GM19328 (cell line): ENCODE measurements around the gene USP7.
"Not testable (repeated sequence)": the region's sequence is repeated elsewhere in the genome, so short reads cannot be mapped to it uniquely, and the experiment has no call there.

Experiments
- ATAC-seq: cut with Tn5 transposase; IDR thresholded peaks from one replicate; pipeline ENCODE4 v1.9.1; 2021; ENCODE audit warnings: mild to moderate bottlenecking, moderate library complexity; ENCODE audit not compliant: unreplicated experiment

Gene USP7

DNA sequence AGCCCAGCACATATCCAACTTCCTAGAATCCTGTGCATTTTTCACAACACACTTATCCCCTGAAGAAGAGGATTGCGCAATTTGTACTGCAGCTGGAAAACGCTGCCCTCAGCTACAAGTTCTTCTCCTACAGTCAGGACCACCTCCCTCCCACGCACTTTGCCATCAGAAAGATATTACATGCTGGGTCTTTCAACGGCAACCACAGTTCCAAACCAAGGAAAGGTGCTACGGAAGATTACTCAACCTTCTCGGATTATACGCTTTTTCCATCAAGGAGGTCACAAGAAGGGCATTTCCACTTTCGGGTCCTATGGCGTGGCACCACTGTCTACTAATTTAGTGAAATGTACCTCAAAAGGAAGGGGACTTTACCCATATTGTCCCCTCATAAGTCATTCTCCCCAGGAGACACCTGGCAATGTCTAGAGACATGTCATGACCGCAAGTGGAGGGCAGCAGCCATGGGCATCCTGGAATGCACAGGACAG lies 35.2 kb downstream of the USP7 start:
- ATAC-seq: no peak

DNA sequence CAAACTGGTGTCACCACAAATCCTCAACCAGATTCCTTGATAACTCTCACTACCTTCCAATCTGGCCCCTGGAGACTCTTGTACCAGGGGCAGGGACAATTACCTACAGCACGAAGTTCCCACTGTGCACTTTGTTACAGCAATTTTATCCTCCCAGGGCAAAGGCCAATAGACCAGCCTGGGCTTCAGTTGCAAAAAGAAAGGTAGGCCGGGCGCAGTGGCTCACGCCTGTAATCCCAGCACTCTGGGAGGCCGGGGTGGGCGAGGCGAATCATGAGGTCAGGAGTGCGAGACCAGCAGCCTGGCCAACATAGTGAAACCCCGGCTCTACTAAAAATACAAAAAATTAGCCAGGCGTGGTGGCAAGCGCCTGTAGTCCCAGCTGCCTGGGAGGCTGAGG lies 36.9 kb downstream of the USP7 start:
- no peak for ATAC-seq

DNA sequence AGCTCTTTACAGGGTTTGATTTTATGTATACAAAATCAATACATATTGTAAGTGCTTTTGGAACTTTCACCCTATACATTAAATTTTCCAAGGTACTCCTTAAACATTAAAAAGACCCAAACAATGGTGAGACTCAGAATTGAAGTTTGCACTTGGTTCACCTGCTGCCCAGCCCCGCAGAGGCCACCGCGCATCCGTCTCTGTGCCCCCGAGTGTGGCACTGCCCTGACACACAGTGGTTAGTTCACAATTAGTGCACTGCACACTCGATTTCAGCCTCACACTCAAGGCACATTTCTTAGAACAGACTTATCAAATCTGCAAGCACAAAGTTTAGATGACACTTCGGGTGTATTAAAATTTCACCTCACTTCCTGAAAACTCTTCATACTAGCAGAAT lies 38.3 kb downstream of the USP7 start:
- ATAC-seq: no peak

DNA sequence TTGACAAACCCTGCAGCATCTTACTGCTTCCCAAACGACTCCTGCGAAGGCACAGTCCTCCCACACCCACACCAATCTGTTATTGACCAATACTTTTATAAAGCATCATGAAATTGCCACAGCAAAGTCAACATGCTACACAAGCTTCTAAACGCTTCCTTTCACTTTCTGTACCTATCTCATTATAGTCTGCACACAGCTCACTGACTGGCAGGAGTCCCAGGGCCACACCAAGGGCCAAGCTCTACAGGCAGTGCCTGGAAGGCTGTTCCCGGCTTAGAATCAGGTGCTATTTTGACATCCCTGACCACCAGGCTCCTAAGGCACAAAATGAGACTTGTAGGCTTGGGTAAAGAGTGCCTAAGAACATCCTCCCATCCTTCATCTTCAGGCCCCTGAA lies 39.5 kb downstream of the USP7 start:
- no peak for ATAC-seq

DNA sequence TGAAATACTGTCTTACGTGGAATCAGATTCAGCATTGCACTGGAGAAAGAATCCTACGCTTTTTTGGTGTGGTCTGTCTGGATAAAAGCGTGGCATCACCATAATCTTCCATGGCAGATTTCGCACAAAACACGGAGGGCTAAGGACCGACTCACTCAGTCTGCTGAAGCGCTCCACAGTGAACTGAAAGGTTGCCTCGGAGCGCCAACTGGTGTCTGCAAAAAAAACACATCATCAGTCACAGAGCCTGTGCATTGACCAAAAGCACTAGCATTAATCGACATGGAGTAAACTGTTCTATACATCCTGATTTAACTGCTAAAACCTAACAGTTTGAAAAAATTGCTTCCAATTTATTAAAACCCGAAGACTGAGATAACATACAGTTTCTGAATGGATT lies 40.5 kb downstream of the USP7 start:
- no peak for ATAC-seq

DNA sequence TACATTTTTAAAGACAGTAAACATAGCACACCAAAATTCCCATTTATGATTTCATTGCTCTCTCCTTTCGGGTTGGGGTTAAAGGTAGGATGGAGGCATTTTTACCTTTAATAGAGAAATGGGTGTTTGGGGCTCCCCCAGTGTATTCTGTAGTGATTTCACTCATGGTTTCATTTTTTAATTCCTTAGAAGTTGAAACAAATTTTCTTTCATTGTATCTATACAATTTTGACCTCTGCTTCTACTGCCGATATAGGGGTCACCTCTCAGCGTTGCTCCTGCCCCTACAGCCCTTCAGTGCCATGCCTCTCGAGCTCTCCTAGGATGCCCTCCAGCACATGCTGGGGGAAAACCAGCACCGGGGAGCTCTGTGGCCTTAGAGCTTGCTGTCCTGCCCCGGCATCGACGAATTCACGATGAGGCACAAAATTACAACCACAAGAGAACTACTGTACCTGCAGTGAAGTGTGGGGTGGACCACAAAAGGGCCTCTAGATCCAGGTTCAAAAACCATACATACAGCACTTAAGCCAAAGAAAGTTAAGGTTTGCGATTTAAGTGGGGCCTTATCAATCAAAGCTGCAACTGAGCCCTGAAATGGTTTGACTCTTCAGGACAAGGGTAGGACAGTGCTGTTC lies 42.2 kb downstream of the USP7 start:
- no peak for ATAC-seq

DNA sequence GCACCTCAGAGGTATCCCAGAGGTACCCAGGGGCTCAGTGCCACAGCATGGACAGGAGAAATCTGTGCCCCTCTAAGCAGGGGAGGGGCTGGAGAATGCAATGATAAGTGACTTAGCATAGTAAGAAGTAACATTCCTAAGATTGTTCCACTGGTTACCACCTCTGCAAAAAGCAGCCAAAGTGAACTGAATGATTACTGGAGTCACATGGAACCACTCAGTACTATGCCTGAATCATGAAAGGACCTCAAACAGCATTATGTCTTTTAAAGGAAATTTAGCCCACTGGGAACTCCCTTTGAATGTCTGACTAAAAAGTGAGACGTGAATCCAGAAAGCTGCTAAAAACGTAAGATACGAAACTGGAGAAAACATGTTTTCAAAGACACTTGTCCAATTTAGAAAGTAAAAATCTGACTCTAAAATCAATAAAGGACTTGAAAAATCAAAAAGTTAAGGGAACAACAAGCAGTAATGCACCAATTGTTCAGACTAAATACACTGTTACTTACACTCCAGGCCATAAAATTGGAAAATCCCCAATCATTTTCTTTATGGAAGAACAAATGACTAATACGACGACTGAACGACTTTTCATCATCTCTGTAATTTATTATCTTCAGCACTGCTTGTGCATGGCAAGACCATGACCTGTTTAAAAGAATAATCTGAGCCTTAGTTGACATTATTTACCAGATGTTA lies 42.9 kb downstream of the USP7 start:
- no peak for ATAC-seq

DNA sequence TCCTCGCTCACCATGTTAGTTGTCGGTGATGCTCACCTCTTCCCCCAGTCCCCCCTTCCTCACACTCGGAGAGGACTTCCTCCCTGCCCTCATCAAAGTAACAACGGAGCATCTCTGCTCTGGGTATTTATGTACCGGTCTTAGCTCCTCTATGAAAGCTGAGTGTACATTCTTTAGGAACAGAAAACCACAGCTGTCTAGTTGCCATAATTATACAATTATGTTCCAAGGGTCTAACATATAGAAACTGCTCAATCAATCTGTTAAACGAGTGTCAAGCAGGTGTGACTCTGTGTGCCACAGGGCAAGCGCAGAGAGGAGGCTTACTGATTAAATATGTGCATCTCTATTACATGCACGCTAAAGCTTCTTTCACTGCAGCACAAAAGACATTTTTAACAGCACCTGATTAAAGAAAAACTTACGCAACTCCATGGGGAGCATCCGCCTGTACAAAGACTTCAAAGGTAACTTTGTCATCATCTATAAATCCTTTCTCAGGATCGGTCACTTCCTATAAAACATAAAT lies 43.7 kb downstream of the USP7 start:
- ATAC-seq: no peak

DNA sequence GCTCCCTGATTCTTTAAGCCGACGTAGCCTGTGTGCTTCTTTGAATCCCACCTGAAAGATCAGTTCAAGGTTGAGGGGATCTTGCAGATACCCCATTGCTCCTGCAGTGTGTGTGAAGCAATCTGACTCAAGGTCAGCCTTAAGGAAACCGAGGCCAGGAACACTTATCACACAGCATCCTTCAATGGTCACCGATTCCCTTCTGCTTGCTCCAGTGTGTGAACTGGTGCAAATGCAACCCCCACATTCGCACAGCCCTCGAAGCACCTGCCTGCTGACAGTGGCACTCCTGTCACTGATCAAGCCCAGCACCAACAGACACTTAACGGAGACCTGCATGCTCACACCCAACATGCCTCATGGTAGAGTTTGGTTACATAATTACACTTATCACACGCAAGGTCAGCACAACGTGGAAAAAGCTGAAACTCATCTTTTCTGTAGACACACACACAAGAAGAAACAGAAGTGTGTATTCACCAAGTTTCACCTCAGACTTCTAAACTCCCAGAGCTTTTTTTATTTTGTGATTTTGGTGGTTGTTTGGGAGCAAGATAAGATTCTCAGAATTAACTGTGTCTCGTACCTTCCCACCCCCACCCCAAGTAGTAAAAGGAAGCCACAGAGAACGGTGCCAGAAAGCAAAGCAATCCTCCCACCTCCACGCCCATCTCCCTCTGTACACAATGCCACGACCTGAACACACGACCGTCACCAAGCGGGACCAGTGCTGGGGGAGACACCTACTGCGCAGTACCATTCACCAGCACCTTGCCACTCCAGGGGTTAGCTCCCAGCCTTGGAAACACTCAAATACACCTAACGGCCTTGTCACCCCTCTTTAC lies 44.4 kb downstream of the USP7 start:
- no peak for ATAC-seq

DNA sequence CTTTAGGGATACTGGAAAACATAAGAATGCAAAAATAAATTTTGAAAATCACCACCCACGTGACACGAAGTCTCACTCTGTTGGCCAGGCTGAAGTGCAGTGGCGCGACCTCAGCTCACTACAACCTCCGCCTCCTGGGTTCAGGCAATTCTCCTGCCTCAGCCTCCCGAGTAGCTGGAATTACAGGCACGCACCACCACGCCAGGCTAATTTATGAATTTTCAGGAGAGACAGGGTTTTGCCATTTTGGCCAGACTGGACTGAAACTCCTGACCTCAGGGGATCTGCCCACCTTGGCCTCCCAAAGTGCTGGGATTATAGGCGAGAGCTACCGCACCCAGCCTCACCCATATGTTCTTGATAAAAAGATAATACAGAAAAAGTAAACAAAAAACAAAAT lies 46.4 kb downstream of the USP7 start:
- not testable (repeated sequence) for ATAC-seq

DNA sequence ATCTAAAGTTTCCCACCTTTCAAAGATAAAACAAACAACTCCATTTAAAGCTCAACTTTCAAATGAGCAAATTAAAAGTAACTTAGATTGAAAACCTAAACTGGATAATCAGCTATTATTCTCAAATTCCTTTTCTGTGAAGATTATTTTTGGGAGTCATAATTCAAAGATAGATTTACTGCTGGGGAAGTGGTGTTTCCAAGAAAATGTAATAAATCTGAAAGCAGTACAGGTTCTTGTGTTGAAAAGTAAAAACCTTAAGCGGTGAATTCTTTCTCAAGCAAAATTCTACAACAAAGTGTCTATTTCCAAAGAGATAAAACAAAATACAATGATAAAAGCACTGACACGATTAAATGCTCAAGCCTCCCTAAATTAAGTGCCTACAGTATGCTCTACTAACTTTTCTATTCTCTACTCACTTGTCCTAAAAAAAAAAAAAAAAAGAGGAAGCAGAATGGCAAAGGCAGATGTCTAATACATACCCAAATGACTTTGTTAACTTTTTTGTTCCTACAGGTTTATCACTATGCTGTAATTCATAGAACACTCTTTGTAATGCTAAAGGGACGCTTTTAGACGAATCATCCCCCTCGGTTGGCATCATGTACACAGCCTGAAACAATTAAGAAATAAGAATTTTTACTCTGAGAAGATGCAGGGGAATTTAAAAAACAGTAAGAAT lies 47.0 kb downstream of the USP7 start:
- no peak for ATAC-seq

DNA sequence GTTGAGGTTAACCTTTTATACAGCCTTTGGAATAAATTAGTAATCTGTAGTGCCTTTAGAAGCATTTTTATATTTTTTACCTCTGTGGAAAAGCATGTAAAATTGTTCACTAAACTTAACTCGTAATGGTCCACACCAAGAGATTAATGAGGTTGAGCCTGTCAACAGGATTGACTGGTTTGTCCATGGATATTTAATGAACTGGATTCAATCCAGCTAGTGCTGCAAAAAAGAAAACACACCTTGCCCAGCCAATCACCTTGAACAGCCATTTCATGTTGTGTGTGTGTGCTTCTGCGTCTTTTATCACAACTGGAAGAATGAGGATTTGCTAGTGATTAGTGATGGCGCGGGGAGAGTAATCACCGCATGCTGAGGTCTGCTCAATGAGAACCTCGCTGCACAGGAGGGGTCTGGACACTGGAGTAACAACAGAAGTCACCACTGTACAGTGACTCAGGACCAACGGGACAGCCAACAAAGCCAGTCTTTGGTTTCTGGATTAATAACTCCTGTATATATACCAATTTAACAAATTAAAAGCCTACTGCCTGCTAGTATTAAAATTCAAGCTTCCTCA lies 47.9 kb downstream of the USP7 start:
- no peak for ATAC-seq

DNA sequence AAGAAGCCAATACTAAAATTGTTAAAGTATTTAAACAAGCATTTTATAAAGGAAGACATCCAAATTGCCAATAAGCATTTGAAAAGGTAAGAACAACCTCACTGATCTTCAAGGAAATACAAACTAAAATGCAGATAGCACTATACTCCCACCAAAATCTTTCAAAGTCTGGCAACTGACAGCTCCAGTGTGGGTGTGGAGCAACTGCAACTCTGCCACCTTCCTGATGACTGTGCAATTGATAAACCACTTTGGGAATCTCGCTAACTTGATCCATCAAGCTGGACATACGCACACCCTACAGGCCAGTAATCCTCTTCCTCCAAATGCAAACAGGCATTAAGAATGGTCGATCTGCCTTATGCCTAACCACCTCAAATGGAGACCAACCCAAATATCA lies 49.6 kb downstream of the USP7 start:
- no peak for ATAC-seq

DNA sequence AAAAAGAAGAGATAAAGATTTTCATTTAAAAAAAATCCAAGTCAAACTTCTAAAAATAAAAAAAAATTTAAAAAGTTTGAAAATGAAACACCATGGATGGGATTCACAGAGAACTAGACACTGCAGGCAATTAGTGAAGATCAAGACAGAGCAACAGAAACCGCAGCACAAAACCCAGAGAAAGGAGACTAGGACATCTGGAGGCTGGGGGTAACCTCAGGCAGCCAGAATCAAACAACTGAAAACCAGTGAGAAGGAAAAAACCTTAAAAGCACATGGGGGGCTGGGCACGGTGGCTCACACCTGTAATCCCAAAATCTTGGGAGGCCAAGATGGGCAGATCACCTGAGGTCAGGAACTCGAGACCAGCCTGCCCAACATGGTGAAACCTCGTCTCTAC lies 50.9 kb downstream of the USP7 start:
- ATAC-seq: no peak

DNA sequence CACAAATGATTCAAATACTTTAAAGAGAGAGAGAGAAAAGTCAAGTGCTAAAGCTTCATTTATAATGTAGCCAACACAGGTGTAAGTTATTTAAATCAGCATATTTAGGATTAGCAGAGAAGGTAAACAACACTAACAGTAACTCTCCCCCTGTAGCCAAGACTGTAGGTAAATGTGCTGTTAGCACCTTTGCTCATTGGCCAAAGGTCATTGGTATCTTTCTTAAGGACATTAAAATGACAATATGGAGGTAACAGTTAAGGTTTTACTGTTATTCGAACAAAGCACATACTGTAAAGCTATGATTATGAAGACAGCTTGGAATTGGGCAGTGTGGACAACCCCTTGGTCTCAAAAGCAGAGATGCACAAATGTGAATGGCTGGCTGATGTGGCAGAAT lies 52.9 kb downstream of the USP7 start:
- no peak for ATAC-seq

DNA sequence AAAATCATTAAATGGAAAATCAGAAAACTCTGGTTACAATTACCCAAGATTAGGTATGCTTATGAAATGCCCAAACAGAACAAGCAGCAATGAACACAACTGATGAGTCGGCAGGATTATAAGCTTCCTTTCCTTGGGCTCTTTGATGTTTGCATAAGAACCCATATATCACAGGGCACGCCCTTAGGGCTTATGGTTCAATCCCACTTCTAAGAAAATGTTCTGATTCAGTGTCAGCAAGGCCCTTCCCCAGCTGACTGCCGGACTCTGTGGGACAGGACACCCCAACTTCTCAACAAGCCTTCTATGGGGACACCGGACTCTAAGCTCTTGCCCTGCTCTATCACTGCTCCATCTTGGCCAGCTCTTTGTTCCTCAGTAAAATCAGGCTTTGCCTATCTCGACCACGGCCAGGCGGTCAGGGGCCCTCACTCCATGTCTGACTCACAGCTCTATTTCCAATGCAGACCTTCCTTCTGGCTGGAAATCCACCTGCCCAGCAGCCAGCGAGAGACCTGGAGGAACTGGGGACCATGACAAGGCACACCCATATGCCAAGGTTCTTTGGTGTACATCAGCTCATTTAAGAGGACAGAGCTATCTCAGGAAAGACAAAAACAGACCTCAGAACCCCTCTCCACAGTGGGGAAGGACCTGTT lies 54.8 kb downstream of the USP7 start:
- no peak for ATAC-seq

DNA sequence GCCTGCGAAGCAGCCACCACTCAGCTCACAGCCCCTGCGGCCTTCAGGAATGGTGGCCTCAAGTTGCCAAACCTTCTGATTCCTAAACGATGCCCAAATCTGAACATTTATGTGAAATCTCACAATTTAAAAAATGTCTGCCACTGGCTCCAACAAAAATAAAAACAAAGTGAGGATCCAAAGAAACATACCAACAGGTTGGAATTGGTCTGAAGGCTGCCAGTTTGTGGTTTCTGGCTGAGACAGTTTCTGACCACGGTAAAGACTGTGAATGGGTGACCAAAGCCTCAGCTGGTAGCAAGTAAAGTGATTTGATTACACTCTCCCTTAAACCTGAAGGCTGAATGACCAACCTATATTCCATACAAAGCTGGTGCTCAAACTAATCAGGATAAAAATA lies 56.6 kb downstream of the USP7 start:
- no peak for ATAC-seq

DNA sequence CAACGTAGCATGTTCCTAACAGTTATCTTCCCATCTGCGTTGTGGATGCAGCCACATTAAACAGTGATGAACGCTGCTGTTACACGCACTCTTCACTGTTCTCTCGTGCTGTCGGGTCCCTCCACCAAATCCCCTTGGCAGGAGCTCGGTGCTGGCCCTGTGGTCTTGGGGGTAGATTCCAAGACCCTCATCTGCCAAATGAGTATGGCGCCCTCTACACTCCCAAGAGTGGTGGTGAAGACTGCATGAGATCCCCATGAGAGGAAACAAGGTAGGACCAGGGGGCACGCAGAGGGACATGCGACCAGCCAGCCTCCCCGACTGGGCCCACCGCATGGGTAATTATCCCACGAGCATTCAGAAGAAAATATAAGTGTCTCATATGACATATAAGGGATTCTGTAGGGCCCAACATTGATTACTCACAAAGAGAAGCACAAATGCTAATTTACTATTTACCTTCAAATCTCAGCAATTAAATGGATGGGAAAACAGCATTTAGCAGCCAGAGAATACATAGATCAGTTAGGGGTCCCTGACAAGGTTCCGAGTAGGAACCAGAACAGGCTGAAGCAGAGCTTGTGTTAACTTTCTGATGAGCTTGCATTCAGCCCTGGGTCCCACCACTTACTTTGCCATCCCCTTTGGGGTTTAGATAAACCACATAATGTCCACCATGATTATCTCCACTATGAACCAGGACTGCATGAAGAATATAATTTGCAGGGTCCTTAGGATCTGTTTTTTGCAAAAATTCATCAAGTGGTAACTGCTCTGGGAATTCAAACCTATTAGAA lies 57.7 kb downstream of the USP7 start:
- no peak for ATAC-seq

DNA sequence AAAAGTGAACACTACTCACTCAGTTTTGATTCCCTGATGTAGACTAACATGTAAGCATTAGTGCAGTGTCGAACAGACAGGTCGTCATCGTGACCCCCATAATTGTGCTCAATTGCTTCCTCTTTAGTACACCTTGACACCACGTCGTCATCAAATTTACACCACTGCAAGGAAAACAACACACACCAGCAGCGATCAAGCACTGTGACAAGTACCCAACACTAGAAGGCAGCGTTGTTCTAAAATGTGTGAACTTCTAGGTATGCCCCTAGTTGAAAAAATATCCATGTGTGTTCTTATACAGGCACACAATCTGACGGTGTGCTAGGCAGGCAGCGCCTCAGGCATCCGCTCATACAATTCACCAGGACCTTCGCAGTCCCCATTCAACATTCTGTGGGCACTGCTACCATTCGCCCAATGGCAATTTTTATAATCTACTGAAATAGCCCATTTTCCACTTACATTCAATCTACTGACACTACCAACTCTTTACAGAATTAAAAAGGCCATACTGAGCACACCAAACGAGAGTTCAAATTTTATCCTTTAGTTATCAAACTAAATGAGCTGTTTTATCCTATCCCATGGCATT lies 58.4 kb downstream of the USP7 start:
- no peak for ATAC-seq
